GM12878 (cell line): ENCODE results near the gene TBC1D10B. TPM values are rescaled to one million over a fixed set of nuclear protein-coding genes. Genes with fewer than 3 reads are reported as not detected.

Experiments
- BHLHE40 ChIP-seq, 2 experiments: fragments of 450-650 bp in 1 of 2; IDR thresholded peaks; 2 replicates each; pipeline ENCODE4 v1.6.1; 2011 to 2017; ENCODE audit warnings: low read depth in 2 of 2, borderline replicate concordance in 1 of 2, improper control_type of control experiment in 1 of 2, low read length in 1 of 2, mild to moderate bottlenecking in 1 of 2
- CEBPZ ChIP-seq: fragments of 150-350 bp; IDR thresholded peaks from 2 replicates; pipeline ENCODE4 v1.6.1; 2016; ENCODE audit warnings: low read depth, low read length
- FOS ChIP-seq: IDR thresholded peaks from 3 replicates; pipeline ENCODE4 v1.6.1; 2011; ENCODE audit warnings: borderline replicate concordance; ENCODE audit not compliant: insufficient read length; ENCODE audit errors: extremely low read depth
- GABPA ChIP-seq: IDR thresholded peaks from 2 replicates; pipeline ENCODE4 v1.6.1; 2014; ENCODE audit warnings: antibody characterized with exemption, low read depth, mild to moderate bottlenecking, inconsistent platforms
- GATAD2B ChIP-seq: fragments of 450-650 bp; conservative IDR thresholded peaks from 2 replicates; pipeline ENCODE4 v1.6.1; 2017; ENCODE audit warnings: low read depth, mild to moderate bottlenecking, moderate library complexity
- IRF3 ChIP-seq: fragments of 450-650 bp; IDR thresholded peaks from 2 replicates; pipeline ENCODE4 v1.6.1; 2014; ENCODE audit warnings: mild to moderate bottlenecking
- JUND ChIP-seq: IDR thresholded peaks from 2 replicates; pipeline ENCODE4 v1.6.1; 2012; ENCODE audit warnings: low read depth, mild to moderate bottlenecking, low read length, improper control_type of control experiment, moderate library complexity
- KLF5 ChIP-seq: fragments of 450-650 bp; IDR thresholded peaks from 2 replicates; pipeline ENCODE4 v1.6.1; 2014; ENCODE audit warnings: mild to moderate bottlenecking; ENCODE audit not compliant: partially characterized antibody
- NRF1 ChIP-seq: conservative IDR thresholded peaks from 2 replicates; pipeline ENCODE4 v1.6.1; 2011; ENCODE audit warnings: mild to moderate bottlenecking, low read depth, low read length, improper control_type of control experiment
- PKNOX1 ChIP-seq: fragments of 450-650 bp; IDR thresholded peaks from 2 replicates; pipeline ENCODE4 v1.6.1; 2016; ENCODE audit warnings: mild to moderate bottlenecking
- PRDM15 ChIP-seq: fragments of 450-650 bp; formaldehyde crosslinking; IDR thresholded peaks from 2 replicates; pipeline ENCODE4 v1.4.0; 2020; ENCODE audit warnings: mild to moderate bottlenecking, moderate library complexity
- RAD51 ChIP-seq: fragments of 450-650 bp; IDR thresholded peaks from 2 replicates; pipeline ENCODE4 v1.6.1; 2016; ENCODE audit warnings: moderate library complexity, mild to moderate bottlenecking, inconsistent platforms
- ZNF24 ChIP-seq: fragments of 450-650 bp; IDR thresholded peaks from 2 replicates; pipeline ENCODE4 v1.6.1; 2017; ENCODE audit warnings: antibody characterized with exemption, mild to moderate bottlenecking
- ZNF687 ChIP-seq: fragments of 450-650 bp; IDR thresholded peaks from 2 replicates; pipeline ENCODE4 v1.6.1; 2017; ENCODE audit warnings: mild to moderate bottlenecking, moderate library complexity
- polyA plus RNA-seq, 11 experiments: library from polyadenylated mRNA; depleted of rRNA in 4 of 11; unstranded in 6 of 11; stranded (reverse) in 5 of 11; fragments of >200 nt; fragmentation: Nextera tagmentation in 4 of 11; fragmentation: Illumina TruSeq in 1 of 11; extraction: Ambion mirVana in 4 of 11; extraction: Trizol in 1 of 11; gene quantifications; 1 replicate in 1 of 11; 2 replicates in 10 of 11; pipeline versions ENCODE4 v1.2.1 to v1.2.3, GENCODE V29; 2011 to 2016; ENCODE audit warnings: inconsistent platforms in 2 of 11, missing spikeins in 2 of 11, low read depth in 1 of 11
- total RNA-seq, 4 experiments: library from RNA; depleted of rRNA in 3 of 4; stranded (reverse); fragments of >200 nt in 3 of 4; fragmentation: Illumina TruSeq in 1 of 4; extraction: Trizol in 1 of 4; gene quantifications; 2 replicates each; pipeline versions ENCODE4 v1.2.1 to v1.2.3, GENCODE V29; 2013 to 2021

Gene TBC1D10B
- total and polyA plus RNA-seq, 10 of the 15 experiments (the other 5 are each of a cell fraction or from before 2014, with no cell fraction given) = 2.2 to 51.2 (median 11.6) TPM

- peak; percentile 36 for TF ChIP-seq ZNF687
- TF ChIP-seq PKNOX1 = 0 out of 2 replicates have a peak, but pooled peaks have one; percentile 5
- no peak for TF ChIP-seq PRDM15 (CRISPR knock-in tag)
- TF ChIP-seq FOS = no peak
- no peak for TF ChIP-seq CEBPZ
- TF ChIP-seq RAD51 = no peak
- TF ChIP-seq GABPA = peak; percentile 79
- TF ChIP-seq KLF5 = peak; percentile 25
- TF ChIP-seq IRF3 = no peak
- peak; percentile 98 for TF ChIP-seq GATAD2B
- no peak for TF ChIP-seq NRF1
- no peak for TF ChIP-seq JUND
- peak; percentile 32 to 69; a peak in 3 of 4 replicates for TF ChIP-seq BHLHE40 (IDR thresholded peaks at IDR 0.05; ENCODE audit: borderline replicate concordance in 1 of 2, low read depth in 2 of 2, low read length in 1 of 2)
- TF ChIP-seq ZNF24 = peak; percentile 62; the same call in 1 of the 2 replicates
Measured at GRCh38 chr16:30395155-30395991, 25.1 kb upstream of the TBC1D10B start, which contains the start of gene ZNF48 (continued).
